Measurements from ENCODE around the gene SLX4IP. TPM values are rescaled to one million over a fixed set of nuclear protein-coding genes. Genes with fewer than 3 reads are reported as not detected.

Gene SLX4IP
- total and polyA plus RNA-seq, 2 donors (not counting 3 experiments of a cell fraction or from before 2014, with no cell fraction given) = 1.9 to 4.5 TPM

- H3K4me2 ChIP-seq (ENCODE audit: insufficient read depth, low read length) = no peak overlapping the region
- no peak overlapping the region for H3K9ac ChIP-seq (replicated peaks; ENCODE audit: extremely low read depth, insufficient read depth, low read length)
- BruUV-seq (replicated peaks) = no TSS peak
- H2AFZ ChIP-seq (ENCODE audit: low read depth, low read length) = no peak overlapping the region
- ChIA-PET POLR2A (no interaction called here), CTCF (no interaction called here)
- intact Hi-C loops (cut with micrococcal nuclease) (no loop called here), dilution Hi-C loops (cut with MboI; ENCODE audit: extremely low pct_ligation_motif_present, low sequenced_read_pairs) (no loop called here)
- peaks cover 6% of the 10 kb centered on the region for H3K4me1 ChIP-seq (ENCODE audit: control insufficient read depth, extremely low read depth, insufficient read depth, low read length)
- H3K27me3 ChIP-seq (ENCODE audit: control insufficient read depth in 2 of 2, insufficient read depth in 2 of 2, low read length in 2 of 2) = no peaks in the 10 kb centered on the region
- no peak for DNase-seq (ENCODE audit: low read depth, low spot score)
- no peaks in the 10 kb centered on the region for H3K79me2 ChIP-seq (ENCODE audit: control insufficient read depth, insufficient read depth, low read length)
- H3K36me3 ChIP-seq (ENCODE audit: control insufficient read depth in 2 of 2, extremely low read depth in 1 of 2, insufficient read depth in 2 of 2, low read length in 2 of 2) = no peaks in the 10 kb centered on the region
- H3K9me3 ChIP-seq (replicated peaks; ENCODE audit: control insufficient read depth, insufficient read depth, low read length) = no peaks in the 10 kb centered on the region
- TF ChIP-seq CTCF (IDR thresholded peaks at IDR 0.05; ENCODE audit: extremely low read depth in 1 of 2, insufficient read depth in 1 of 2, low read depth in 1 of 2, low read length in 2 of 2) = no peak
- no peak overlapping the region for H3K4me3 ChIP-seq (replicated peaks in 1 of 3; ENCODE audit: insufficient read depth in 1 of 3, low read depth in 1 of 3, low read length in 3 of 3)
- H3K27ac ChIP-seq (ENCODE audit: insufficient read depth, low read depth, low read length) = no peak overlapping the region
- H4K20me1 ChIP-seq (replicated peaks; ENCODE audit: control insufficient read depth, extremely low read depth, insufficient read depth, low read length) = no peaks in the 10 kb centered on the region
- no peaks in the 10 kb centered on the region for H3K9me1 ChIP-seq (replicated peaks; ENCODE audit: control insufficient read depth, extremely low read depth, insufficient read depth, low read length)
- no peak for FAIRE-seq
Observed at GRCh38 chr20:10502098-10502526, 67.0 kb downstream of the SLX4IP start.

GRCh38 chr20:10504608-10504993, 69.5 kb downstream of the SLX4IP start:
- H2AFZ ChIP-seq (ENCODE audit: low read depth, low read length) = no peak overlapping the region
- FAIRE-seq (no peak), DNase-seq (ENCODE audit: low read depth, low spot score) (no peak)
- H3K27me3 ChIP-seq (ENCODE audit: control insufficient read depth in 2 of 2, insufficient read depth in 2 of 2, low read length in 2 of 2) = no peaks in the 10 kb centered on the region
- no peaks in the 10 kb centered on the region for H3K36me3 ChIP-seq (ENCODE audit: control insufficient read depth in 2 of 2, extremely low read depth in 1 of 2, insufficient read depth in 2 of 2, low read length in 2 of 2)
- H3K27ac ChIP-seq (ENCODE audit: insufficient read depth, low read depth, low read length) = no peak overlapping the region
- H3K4me3 ChIP-seq (replicated peaks in 1 of 3; ENCODE audit: insufficient read depth in 1 of 3, low read depth in 1 of 3, low read length in 3 of 3) = no peak overlapping the region
- dilution Hi-C loops (cut with MboI; ENCODE audit: extremely low pct_ligation_motif_present, low sequenced_read_pairs) (no loop called here), intact Hi-C loops (cut with micrococcal nuclease) (no loop called here)
- no peak overlapping the region for H3K4me2 ChIP-seq (ENCODE audit: insufficient read depth, low read length)
- H4K20me1 ChIP-seq (replicated peaks; ENCODE audit: control insufficient read depth, extremely low read depth, insufficient read depth, low read length) = no peaks in the 10 kb centered on the region
- no peaks in the 10 kb centered on the region for H3K9me3 ChIP-seq (replicated peaks; ENCODE audit: control insufficient read depth, insufficient read depth, low read length)
- no peaks in the 10 kb centered on the region for H3K4me1 ChIP-seq (ENCODE audit: control insufficient read depth, extremely low read depth, insufficient read depth, low read length)
- no peak for TF ChIP-seq JUN (IDR thresholded peaks at IDR 0.05; ENCODE audit: borderline replicate concordance, insufficient read depth, insufficient read length, low read depth)
- TF ChIP-seq CTCF (IDR thresholded peaks at IDR 0.05; ENCODE audit: extremely low read depth in 1 of 2, insufficient read depth in 1 of 2, low read depth in 1 of 2, low read length in 2 of 2) = no peak
- TF ChIP-seq MYC (IDR thresholded peaks at IDR 0.05; ENCODE audit: low read depth, low read length) = no peak
- no peak for TF ChIP-seq FOS (IDR thresholded peaks at IDR 0.05; ENCODE audit: borderline replicate concordance, insufficient read depth, low read length)
- no peak for TF ChIP-seq MAX (IDR thresholded peaks at IDR 0.05; ENCODE audit: insufficient read depth, insufficient read length)
- TF ChIP-seq POLR2AphosphoS5 (IDR thresholded peaks at IDR 0.05; ENCODE audit: insufficient read depth, low read depth, low read length) = no peak
- no peak for TF ChIP-seq POLR2A (IDR thresholded peaks at IDR 0.05; ENCODE audit: low read depth, low read length)
- TF ChIP-seq EZH2 (IDR thresholded peaks at IDR 0.05; ENCODE audit: borderline replicate concordance, low read depth, low read length, severe bottlenecking) = no peak
- TF ChIP-seq GATA2 (IDR thresholded peaks at IDR 0.05; ENCODE audit: insufficient read depth, insufficient read length, low read depth, low read length) = no peak
- no peaks in the 10 kb centered on the region for H3K79me2 ChIP-seq (ENCODE audit: control insufficient read depth, insufficient read depth, low read length)
- CTCF ChIA-PET = interaction anchor here (1.2 kb wide), 1 partner anchor 9 kb away, joined by 4 read pairs; no protein-coding TSS in a partner anchor
- no peak overlapping the region for H3K9ac ChIP-seq (replicated peaks; ENCODE audit: extremely low read depth, insufficient read depth, low read length)
- POLR2A ChIA-PET = no interaction called here
- no peaks in the 10 kb centered on the region for H3K9me1 ChIP-seq (replicated peaks; ENCODE audit: control insufficient read depth, extremely low read depth, insufficient read depth, low read length)
- no TSS peak for BruUV-seq (replicated peaks)
